Ovary (tissue), 9 donors: ENCODE data around the gene GLRA1. TPM values are rescaled to one million over a fixed set of nuclear protein-coding genes. Genes with fewer than 3 reads are reported as not detected.
"Not testable (repeated sequence)": the region's sequence is repeated elsewhere in the genome, so short reads cannot be mapped to it uniquely, and the experiment has no call there.

Experiments
- DNase-seq, 5 donors: peaks; one replicate each; pipeline ENCODE4 v3.0.0-alpha.2; 2019 to 2020
- H3K27ac ChIP-seq, 2 donors: fragments of 200-600 bp; one replicate each; pipeline versions ENCODE4 v1.5.1 to v1.8.0; 2019 to 2022
- H3K27me3 ChIP-seq: fragments of 200-600 bp; one replicate; pipeline ENCODE4 v1.8.0; 2022
- H3K36me3 ChIP-seq: fragments of 200-600 bp; sonication (generic); one replicate; pipeline ENCODE4 v1.5.1; 2019
- H3K4me1 ChIP-seq: one replicate; pipeline ENCODE4 v1.8.1; 2013; ENCODE audit warnings: mild to moderate bottlenecking, moderate library complexity; ENCODE audit not compliant: insufficient read depth
- H3K4me3 ChIP-seq: fragments of 200-600 bp; sonication (generic); one replicate; pipeline ENCODE4 v1.5.1; 2017
- H3K9me3 ChIP-seq, 2 donors: fragments of 200-600 bp in 1 of 2; sonication (generic) in 1 of 2; one replicate each; pipeline versions ENCODE4 v1.5.1 to v1.8.1; 2013 to 2019; ENCODE audit warnings: mild to moderate bottlenecking in 1 of 2, moderate library complexity in 1 of 2
- CTCF ChIP-seq, 3 donors: fragments of 450-650 bp in 2 of 3; fragments of 200-600 bp in 1 of 3; IDR thresholded peaks; one replicate each; pipeline versions ENCODE4 v1.5.1 to v1.8.0; 2016 to 2022; ENCODE audit warnings: antibody characterized with exemption in 3 of 3, mild to moderate bottlenecking in 1 of 3
- EP300 ChIP-seq: sonication (generic); formaldehyde crosslinking; IDR thresholded peaks from one replicate; pipeline ENCODE4 v1.6.1; 2017; ENCODE audit warnings: antibody characterized with exemption
- POLR2A ChIP-seq: fragments of 450-650 bp; IDR thresholded peaks from one replicate; pipeline ENCODE4 v1.6.1; 2017; ENCODE audit warnings: antibody characterized with exemption, mild to moderate bottlenecking, moderate library complexity
- WGBS, 3 donors: extraction: QIAGEN DNeasy Blood & Tissue Kit in 1 of 3; methylation state at CpG; one replicate each; pipeline versions ENCODE4 v1.1.5 to v1.1.7; 2013 to 2017; 5-methylcytosine and 5-hydroxymethylcytosine counted together
- intact Hi-C, 4 donors: fragments of 100-400 bp; cut with DNase I; formaldehyde crosslinking; loops; one replicate each; pipeline versions ENCODE4 v1.11.0 to v1.15.1; 2022 to 2023
- polyA plus RNA-seq, 2 donors: library from polyadenylated mRNA; stranded (reverse); fragments of 200-250 nt in 1 of 2; fragments of 350-450 nt in 1 of 2; fragmentation: Illumina TruSeq in 1 of 2; extraction: RNeasy Lipid Tissue Mini Kit (QIAGEN cat#74804) in 1 of 2; gene quantifications; one replicate each; pipeline ENCODE4 v1.2.3, GENCODE V29; 2013 to 2014
- total RNA-seq, 7 donors: library from RNA; depleted of rRNA in 2 of 7; stranded (reverse); fragments of >200 nt in 2 of 7; fragmentation: NEBNext Ultra II Directional in 3 of 7; extraction: Animal tissue kit (Norgen Biotek cat#: 25700) in 3 of 7; gene quantifications; one replicate each; pipeline versions ENCODE4 v1.1.0 to v1.2.4, GENCODE V29; 2016 to 2023
- donor health status: DM: no; HTN: no; CAD: no; lungs with moderate emphysema.
- donor health status: DM: no; HTN: no; CAD: no.
- donor health status: Bipolar disorder and iron deficiency.
- donor health status: DM: yes; HTN: yes; CAD: no.
- donor health status: DM: no; HTN: no; CAD: no.
- donor health status: DM: yes; HTN: yes; CAD: no.

Gene GLRA1
- total and polyA plus RNA-seq, 9 donors: not detected

DNA sequence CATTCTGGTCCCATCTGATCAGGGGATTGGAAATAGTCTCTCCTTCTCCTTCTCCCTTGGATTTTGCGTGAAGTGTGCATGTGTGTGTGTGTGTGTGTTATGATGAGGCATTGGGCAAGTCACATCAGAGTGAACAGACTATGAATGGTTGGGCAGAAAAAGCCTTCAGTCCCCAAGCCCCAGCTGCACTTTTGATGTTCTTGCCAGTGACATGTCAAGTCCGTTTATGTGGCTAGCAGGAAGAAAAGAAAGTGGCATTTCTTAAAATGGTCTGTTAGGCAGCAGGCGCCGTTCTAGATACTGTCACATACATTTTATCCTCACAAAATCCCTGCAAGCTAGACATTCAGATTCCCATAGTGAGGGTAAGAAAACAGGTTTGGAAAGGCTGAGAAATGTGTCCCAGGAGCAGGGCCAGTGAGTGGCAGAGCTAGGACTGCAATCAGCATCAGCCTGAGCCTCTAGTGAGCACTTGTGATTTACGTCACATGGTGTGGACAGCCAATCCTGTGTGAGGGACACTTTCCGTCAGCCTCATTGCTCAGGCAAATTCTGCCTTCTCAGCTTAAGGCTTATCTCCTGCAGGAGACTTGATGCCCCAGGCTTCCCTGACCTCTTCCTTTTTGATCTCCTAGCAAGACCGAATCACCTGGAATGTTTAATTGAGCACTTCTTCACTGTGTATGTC is 60.4 kb downstream of the GLRA1 start:
- no peaks in the 10 kb centered on the region for H3K27me3 ChIP-seq
- no peaks in the 10 kb centered on the region for H3K9me3 ChIP-seq
- TF ChIP-seq CTCF (IDR thresholded peaks at IDR 0.05) (no peak), EP300 (no peak), POLR2A (no peak)
- intact Hi-C loops: no loop called here
- no peak for DNase-seq
- H3K4me3 ChIP-seq: no peak overlapping the region
- no peak overlapping the region for H3K27ac ChIP-seq
- WGBS, 3 donors: 73 to 77% (median 76%) methylated on average over 7 of the region's 7 CpGs
- no peaks in the 10 kb centered on the region for H3K36me3 ChIP-seq
- H3K4me1 ChIP-seq: no peaks in the 10 kb centered on the region

DNA sequence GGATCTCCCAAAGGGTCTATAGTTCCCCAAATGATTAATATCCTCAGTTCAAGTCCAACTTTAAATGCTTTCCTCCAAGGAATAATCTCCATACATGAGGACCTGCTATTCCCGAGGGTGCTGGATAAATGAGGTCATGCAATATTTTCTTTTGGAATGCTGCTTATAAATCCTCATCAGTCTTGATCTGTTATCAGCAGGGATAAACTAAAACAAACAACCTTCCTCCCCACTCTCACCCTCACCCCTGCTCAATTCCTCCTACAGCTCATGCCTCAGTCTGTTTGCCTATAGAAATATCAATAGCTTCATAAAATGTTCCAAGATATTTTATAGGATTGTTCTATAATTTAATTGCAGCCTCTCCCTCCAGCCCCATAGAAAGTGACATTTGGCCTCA is 61.1 kb downstream of the GLRA1 start:
- Histone ChIP-seq H3K9me3 (no peaks in the 10 kb centered on the region), H3K27me3 (no peaks in the 10 kb centered on the region), H3K27ac (no peak overlapping the region), H3K36me3 (no peaks in the 10 kb centered on the region), H3K4me3 (no peak overlapping the region), H3K4me1 (no peaks in the 10 kb centered on the region)
- no peak for DNase-seq
- intact Hi-C loops: no loop called here
- TF ChIP-seq POLR2A (no peak), EP300 (no peak), CTCF (IDR thresholded peaks at IDR 0.05) (no peak)
- WGBS, 3 donors: 18 to 32% (median 27%) methylated on average over 1 of the region's 1 CpG

DNA sequence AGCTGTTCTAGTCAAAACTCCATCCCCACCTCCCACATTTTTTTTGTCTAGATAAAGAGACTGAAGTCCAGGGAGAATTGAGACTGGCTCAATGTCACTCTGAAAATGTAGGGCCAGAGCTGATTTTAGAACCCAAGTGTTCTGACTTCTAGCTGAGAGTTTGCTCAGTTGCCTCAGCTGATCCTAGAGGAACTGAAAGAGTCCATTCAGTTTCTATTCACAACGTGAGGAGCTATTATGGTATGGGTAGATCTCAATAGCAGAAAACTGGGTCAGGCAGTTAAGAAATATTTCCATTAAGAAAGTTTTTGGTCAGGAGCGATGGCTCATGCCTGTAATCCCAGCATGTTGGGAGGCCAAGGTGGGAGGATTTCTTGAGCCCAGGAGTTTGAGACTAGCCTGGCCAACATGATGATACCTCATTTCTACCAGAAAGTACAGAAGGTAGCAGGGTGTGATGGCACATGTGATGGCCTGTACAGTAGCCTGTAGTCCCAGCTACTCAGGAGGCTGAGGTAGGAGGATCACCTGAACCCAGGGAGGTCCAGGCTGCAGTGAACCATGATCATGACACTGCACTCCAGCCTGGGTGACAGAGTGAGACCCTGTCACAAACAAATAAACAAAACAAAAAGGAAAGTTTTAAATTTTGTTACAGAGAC is 61.7 kb downstream of the GLRA1 start:
- no peaks in the 10 kb centered on the region for H3K27me3 ChIP-seq
- intact Hi-C loops: loop anchor here in 1 of 4 donors (1.0 kb wide), 1 partner anchor 16 kb away; no protein-coding TSS in a partner anchor
- DNase-seq: no peak
- no peaks in the 10 kb centered on the region for H3K36me3 ChIP-seq
- WGBS, 3 donors: 69 to 82% (median 73%) methylated on average over 2 of the region's 2 CpGs
- TF ChIP-seq EP300: no peak
- no peak for TF ChIP-seq POLR2A
- no peak for TF ChIP-seq CTCF (IDR thresholded peaks at IDR 0.05)
- H3K9me3 ChIP-seq: no peaks in the 10 kb centered on the region
- H3K4me1 ChIP-seq: no peaks in the 10 kb centered on the region
- no peak overlapping the region for H3K27ac ChIP-seq
- no peak overlapping the region for H3K4me3 ChIP-seq

- H3K9me3 ChIP-seq, H3K27me3 ChIP-seq, H3K27ac ChIP-seq, H3K36me3 ChIP-seq, DNase-seq, intact Hi-C loops, H3K4me3 ChIP-seq, H3K4me1 ChIP-seq: not testable (repeated sequence)
- 85 to 97% (median 88%) methylated on average over 3 to 4 of the region's 4 CpGs for WGBS, 3 donors
Measured at GRCh38 chr5:151860867-151861266, 63.8 kb downstream of the GLRA1 start.

GRCh38 chr5:151856861-151857260 is 67.8 kb downstream of the GLRA1 start:
- no peak for TF ChIP-seq EP300
- no peak for TF ChIP-seq POLR2A
- TF ChIP-seq CTCF (IDR thresholded peaks at IDR 0.05): no peak
- H3K4me1 ChIP-seq: no peaks in the 10 kb centered on the region
- no peak overlapping the region for H3K27ac ChIP-seq
- H3K36me3 ChIP-seq: no peaks in the 10 kb centered on the region
- intact Hi-C loops: no loop called here
- H3K4me3 ChIP-seq: no peak overlapping the region
- no peak for DNase-seq
- H3K9me3 ChIP-seq: no peaks in the 10 kb centered on the region
- no peaks in the 10 kb centered on the region for H3K27me3 ChIP-seq
- 83 to 89% (median 88%) methylated on average over 5 of the region's 5 CpGs for WGBS, 3 donors
